ENCODE results near the gene ARFGAP3.
"Not testable (repeated sequence)": the region's sequence is repeated elsewhere in the genome, so short reads cannot be mapped to it uniquely, and the experiment has no call there.

ARFGAP3 gene

GRCh38 chr22:42763965-42764480 is 93.0 kb downstream of the ARFGAP3 start:
- DNase-seq = no peak

DNA sequence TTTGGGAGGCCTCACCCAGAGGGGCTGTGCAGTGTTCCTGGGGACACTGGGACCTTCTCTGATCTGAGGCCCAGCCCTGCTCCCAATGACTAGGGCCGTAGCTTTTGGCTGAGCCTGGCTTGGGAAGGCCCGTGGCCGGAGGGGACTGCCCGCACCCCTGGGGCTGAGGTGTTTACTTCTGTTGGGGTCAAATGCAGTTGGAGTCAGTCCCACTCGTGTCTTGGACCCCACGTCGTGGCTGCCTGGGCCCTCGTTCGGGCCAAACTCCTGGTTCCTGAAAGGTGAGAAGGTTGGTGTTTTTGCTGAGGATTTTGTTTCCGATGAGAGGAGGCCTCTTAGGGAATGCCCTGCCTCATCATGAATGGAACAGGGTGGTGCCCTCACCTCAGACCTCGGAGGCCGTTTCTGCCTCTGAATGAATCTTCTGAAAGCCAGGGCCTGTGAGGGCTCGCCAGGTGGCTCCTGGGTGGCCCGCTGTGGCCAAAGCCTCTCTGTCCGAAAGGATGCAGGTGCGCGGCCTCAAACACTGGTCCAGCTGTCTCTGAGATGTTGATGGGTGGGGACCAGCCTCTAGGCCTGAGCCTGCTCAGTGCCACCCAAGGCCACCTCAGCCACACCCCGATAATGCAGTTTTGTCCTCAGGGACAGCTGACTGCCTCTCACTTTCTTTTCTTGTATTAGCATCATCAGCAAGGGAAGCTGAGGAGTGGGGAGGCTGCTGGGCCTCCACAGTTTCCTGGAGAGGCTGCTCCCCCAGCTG is 96.1 kb downstream of the ARFGAP3 start:
- no peak for DNase-seq

GRCh38 chr22:42758931-42759629 is 98.0 kb downstream of the ARFGAP3 start:
- peak in 2 of 4 experiments; percentile 53 to 73 for DNase-seq

DNA sequence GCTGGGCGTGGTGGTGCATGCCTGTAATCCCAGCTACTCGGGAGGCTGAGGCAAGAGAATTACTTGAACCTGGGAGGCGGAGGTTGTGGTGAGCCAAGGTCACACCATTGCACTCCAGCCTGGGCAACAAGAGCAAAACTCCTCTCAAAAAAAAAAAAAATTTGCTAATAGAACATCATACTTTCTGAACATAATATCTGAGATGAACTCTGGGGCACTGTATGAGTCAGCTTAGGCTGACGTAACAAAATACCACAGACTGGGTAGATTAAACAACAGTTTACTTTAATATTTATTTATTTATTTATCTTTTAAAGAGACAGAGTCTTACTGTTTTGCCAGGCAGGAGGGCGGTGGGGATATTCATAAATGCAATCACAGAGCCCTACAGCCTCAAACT is 101.5 kb downstream of the ARFGAP3 start:
- DNase-seq = peak in 3 of 4 experiments; percentile 47 to 74 (median 57)

- DNase-seq = not testable (repeated sequence)
These were observed 102.0 kb downstream of the ARFGAP3 start for GRCh38 chr22:42755121-42755520.

DNA sequence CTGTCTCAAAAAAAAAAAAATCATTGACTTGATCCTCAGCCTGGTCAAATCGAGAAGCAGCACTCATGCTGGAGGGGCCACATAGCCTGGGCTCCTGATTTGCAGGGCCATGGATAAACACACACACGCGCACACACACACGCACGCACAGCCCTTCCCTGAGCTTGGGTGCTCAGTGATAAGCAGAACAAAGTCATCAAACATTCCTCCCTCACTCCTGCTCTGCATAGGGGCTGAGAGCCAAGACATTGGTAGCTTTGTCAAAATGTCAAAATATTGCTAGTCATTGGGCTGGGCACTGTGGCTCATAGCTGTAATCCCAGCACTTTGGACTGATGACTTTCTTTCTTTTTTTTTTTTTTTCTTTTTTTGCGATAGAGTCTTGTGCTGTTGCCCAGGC is 102.4 kb downstream of the ARFGAP3 start:
- DNase-seq = peak in 1 of 4 experiments; percentile 26

DNA sequence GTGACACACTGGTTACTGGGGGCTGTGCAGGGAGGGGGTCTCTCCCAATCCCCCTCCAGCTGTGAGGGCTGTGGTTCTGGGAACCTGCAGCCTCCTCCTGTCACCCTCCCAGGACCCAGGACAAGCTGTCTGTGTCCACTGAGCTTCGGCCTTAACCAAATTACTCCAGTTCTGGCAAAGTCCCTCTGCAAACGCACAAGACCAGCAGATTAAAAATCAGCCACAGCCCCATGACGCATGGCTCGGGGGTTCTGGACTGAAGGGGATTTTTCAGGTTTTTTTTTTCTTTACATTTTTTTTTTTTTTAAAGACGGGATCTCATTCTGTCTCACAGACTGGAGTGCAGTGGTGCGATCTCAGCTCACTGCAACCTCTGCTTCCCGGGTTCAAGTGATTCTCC is 104.2 kb downstream of the ARFGAP3 start:
- DNase-seq = no peak

GRCh38 chr22:42752230-42752746 is 104.8 kb downstream of the ARFGAP3 start:
- peak in 1 of 4 experiments; percentile 29 for DNase-seq

GRCh38 chr22:42750421-42750820 is 106.7 kb downstream of the ARFGAP3 start:
- DNase-seq = not testable (repeated sequence)

- peak in 1 of 4 experiments; percentile 37 for DNase-seq
These were observed 109.2 kb downstream of the ARFGAP3 start for GRCh38 chr22:42747701-42748513.

All from suppressor macrophage (primary cell).